Heart left ventricle (tissue), 13 donors: ENCODE data around the gene DPH2.

Experiments used
- CTCF ChIP-seq, 12 donors: fragments of 200-600 bp; sonication (generic) in 4 of 12; IDR thresholded peaks; one replicate each; pipeline versions ENCODE4 v1.5.0 to v1.8.0; 2018 to 2022; ENCODE audit warnings: antibody characterized with exemption in 12 of 12, mild to moderate bottlenecking in 5 of 12
- POLR2A ChIP-seq, 2 donors: fragments of 450-650 bp; IDR thresholded peaks; one replicate each; pipeline ENCODE4 v1.6.1; 2017; ENCODE audit warnings: antibody characterized with exemption in 2 of 2, mild to moderate bottlenecking in 2 of 2, moderate library complexity in 2 of 2
- donor health status: ischemic (EF 13 %, LVEDD 7.1; RV severe dilation, severe dysfunction).
- donor health status: DM: no; HTN: yes; CAD: no.
- donor health status: DM: no; HTN: no; CAD: no.
- donor health status: ischemic (EF 25% LVEDD 6.9; RV normal size, moderate dysfunction).
- donor health status: ischemic (EF 25% LVEDD 5.7; RV mildly dilated, moderate dysfunction).
- donor health status: ischemic (EF 35%, LVEDD 5.7; RV mildly dilated, moderate dysfunction).
- donor health status: nonischemic (EF 11% LVEDD 7.7; RV severe dilation, severe dysfunction).
- donor health status: DM: yes; HTN: yes; CAD: no.
- donor health status: PGD.
- donor health status: ischemic (EF 29% LVEDD 5.4; RV normal size, mild dysfunction).
- donor health status: nonischemic (EF 23%, LVEDD 6.1; RV moderate dilation, normal function).

- TF ChIP-seq CTCF (IDR thresholded peaks at IDR 0.05) (no peak), POLR2A (IDR thresholded peaks at IDR 0.05) (no peak)
Observed at GRCh38 chr1:43938892-43939587, 30.8 kb upstream of the DPH2 start.
